Body of pancreas (tissue), 4 donors: ENCODE results near the gene LATS2.

ENCODE experiments used
- CTCF ChIP-seq, 7 experiments: fragments of 450-650 bp in 4 of 7; fragments of 200-600 bp in 3 of 7; sonication (generic) in 3 of 7; IDR thresholded peaks; one replicate each; pipeline ENCODE4 v1.5.1; 2016 to 2019; ENCODE audit warnings: antibody characterized with exemption in 7 of 7
- POLR2A ChIP-seq, 3 donors: fragments of 450-650 bp; IDR thresholded peaks; one replicate each; pipeline ENCODE4 v1.6.1; 2016; ENCODE audit warnings: antibody characterized with exemption in 3 of 3, mild to moderate bottlenecking in 2 of 3

DNA sequence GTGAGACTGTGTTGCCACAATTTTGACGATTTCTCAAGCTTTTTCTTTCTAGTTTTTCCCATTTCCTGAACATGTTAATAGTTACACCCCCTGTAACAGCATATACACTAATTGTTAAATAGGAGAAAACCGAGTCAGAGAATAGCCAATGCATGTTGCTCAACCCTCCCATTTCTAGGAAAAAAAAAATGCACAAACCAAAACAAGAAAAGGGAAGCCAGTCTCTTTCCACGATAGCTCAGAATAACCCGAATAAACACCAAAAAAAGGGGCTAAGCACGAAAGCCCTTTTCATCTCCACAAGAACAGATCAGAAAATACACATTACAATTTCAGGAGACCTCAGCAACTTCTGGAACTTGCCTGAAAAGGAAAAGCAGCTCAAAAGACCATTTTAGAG is 16.3 kb downstream of the LATS2 start:
- TF ChIP-seq CTCF (IDR thresholded peaks at IDR 0.05) = no peak
- no peak for TF ChIP-seq POLR2A (IDR thresholded peaks at IDR 0.05)
